A673 (cell line): ENCODE data around the gene PARD6B. TPM values are rescaled to one million over a fixed set of nuclear protein-coding genes. Genes with fewer than 3 reads are reported as not detected.

Experiments used
- BruUV-seq: library from RNA; stranded (reverse); fragments of 400-500 nt; replicated peaks from 2 replicates; lab custom pipeline; 2021; lab: Mats Ljungman, UMichigan
- CTCF ChIA-PET: fragments of 300-600 bp; sonication (Branson Sonifier 250); formaldehyde crosslinking; loops from one replicate; lab custom pipeline; 2022; ENCODE audit warnings: antibody characterized with exemption; lab: Charles Lee
- POLR2A ChIA-PET: fragments of 300-600 bp; sonication (Branson Sonifier 250); formaldehyde crosslinking; loops from one replicate; lab custom pipeline; 2022; ENCODE audit warnings: antibody characterized with exemption; ENCODE audit not compliant: low non-redundant PET; lab: Charles Lee
- DNase-seq: peaks from one replicate; pipeline ENCODE4 v3.0.0-alpha.2; 2015; ENCODE audit warnings: low spot score
- H3K27ac ChIP-seq: fragments of 200-600 bp; sonication (generic); 2 replicates; pipeline ENCODE4 v1.5.1; 2016; ENCODE audit warnings: mixed run types, low read depth, mild to moderate bottlenecking, mixed read lengths, antibody characterized with exemption, low read length; ENCODE audit not compliant: poor library complexity, severe bottlenecking
- H3K27me3 ChIP-seq: fragments of 200-600 bp; sonication (generic); replicated peaks from 2 replicates; pipeline ENCODE4 v1.6.1; 2017; ENCODE audit warnings: mixed run types, low read depth, mild to moderate bottlenecking, mixed read lengths, antibody characterized with exemption, low read length; ENCODE audit not compliant: insufficient read depth, poor library complexity
- H3K36me3 ChIP-seq: fragments of 200-600 bp; sonication (generic); 2 replicates; pipeline ENCODE4 v1.6.1; 2016; ENCODE audit warnings: mixed run types, mild to moderate bottlenecking, mixed read lengths, antibody characterized with exemption, low read length; ENCODE audit not compliant: insufficient read depth, poor library complexity, severe bottlenecking
- H3K4me1 ChIP-seq: fragments of 200-600 bp; sonication (generic); 2 replicates; pipeline ENCODE4 v1.6.1; 2017; ENCODE audit warnings: mixed run types, mild to moderate bottlenecking, mixed read lengths, antibody characterized with exemption, low read length; ENCODE audit not compliant: insufficient read depth, poor library complexity, severe bottlenecking
- H3K4me3 ChIP-seq: fragments of 200-600 bp; sonication (generic); 2 replicates; pipeline ENCODE4 v1.5.1; 2016; ENCODE audit warnings: low read depth, mixed run types, mild to moderate bottlenecking, mixed read lengths, low read length; ENCODE audit not compliant: poor library complexity, severe bottlenecking
- H3K9me3 ChIP-seq: fragments of 200-600 bp; sonication (generic); 2 replicates; pipeline ENCODE4 v1.6.1; 2016; ENCODE audit warnings: mixed run types, low read depth, mild to moderate bottlenecking, mixed read lengths, antibody characterized with exemption, low read length; ENCODE audit not compliant: poor library complexity, severe bottlenecking
- CTCF ChIP-seq: fragments of 300-800, 200-600 bp; sonication (generic); conservative IDR thresholded peaks from 2 replicates; pipeline ENCODE4 v1.5.1; 2017; ENCODE audit warnings: low read depth, mild to moderate bottlenecking, antibody characterized with exemption, low read length, moderate library complexity, mixed read lengths
- EZH2 ChIP-seq: fragments of 200-600 bp; sonication (generic); IDR thresholded peaks from 2 replicates; pipeline ENCODE4 v1.6.1; 2017; ENCODE audit warnings: borderline replicate concordance, low read depth, mild to moderate bottlenecking, mixed read lengths, antibody characterized with exemption, low read length; ENCODE audit not compliant: poor library complexity, severe bottlenecking
- intact Hi-C: fragments of 100-400 bp; cut with micrococcal nuclease; formaldehyde crosslinking; loops from one replicate; pipeline ENCODE4 v1.10.0; 2022; ENCODE audit not compliant: unreplicated experiment
- total RNA-seq: library from RNA; stranded (reverse); gene quantifications from 2 replicates; pipeline ENCODE4 v1.2.3, GENCODE V29; 2021

The PARD6B gene
- total RNA-seq, 1 experiment from 2014 or later, result 28.1 TPM

GRCh38 chr20:50720582-50720981, 10.8 kb upstream of the PARD6B start:
- ChIA-PET CTCF (interaction anchor here (0.6 kb wide), 1 partner anchor 11 kb away, joined by 4 read pairs; the partner anchor contains the start of gene PARD6B), POLR2A (interaction anchor here (0.7 kb wide), 1 partner anchor 81 kb away, joined by 17 read pairs; no protein-coding TSS in a partner anchor)
- Histone ChIP-seq H3K36me3 (no peaks in the 10 kb centered on the region), H3K27me3 (no peaks in the 10 kb centered on the region), H3K9me3 (no peaks in the 10 kb centered on the region), H3K4me1 (peaks cover 21% of the 10 kb centered on the region), H3K27ac (no peak overlapping the region), H3K4me3 (no peak overlapping the region)
- BruUV-seq, result no TSS peak
- intact Hi-C loops, result no loop called here
- no peak for TF ChIP-seq EZH2
- no peak for TF ChIP-seq CTCF
- DNase-seq, result no peak

GRCh38 chr20:50721881-50722281, 9.5 kb upstream of the PARD6B start:
- ChIA-PET POLR2A (no interaction called here), CTCF (no interaction called here)
- no peaks in the 10 kb centered on the region for H3K27me3 ChIP-seq
- peaks cover 23% of the 10 kb centered on the region for H3K4me1 ChIP-seq
- no peak overlapping the region for H3K4me3 ChIP-seq
- H3K36me3 ChIP-seq, result no peaks in the 10 kb centered on the region
- DNase-seq, result no peak
- no peaks in the 10 kb centered on the region for H3K9me3 ChIP-seq
- intact Hi-C loops, result no loop called here
- peak overlapping the region; percentile 7 for H3K27ac ChIP-seq
- TF ChIP-seq CTCF (no peak), EZH2 (no peak)
- no TSS peak for BruUV-seq

GRCh38 chr20:50722424-50723155, 8.8 kb upstream of the PARD6B start:
- TF ChIP-seq EZH2 (no peak), CTCF (no peak)
- intact Hi-C loops, result no loop called here
- peak overlapping the region; percentile 7 for H3K27ac ChIP-seq
- no peaks in the 10 kb centered on the region for H3K27me3 ChIP-seq
- ChIA-PET CTCF (no interaction called here), POLR2A (no interaction called here)
- no peaks in the 10 kb centered on the region for H3K36me3 ChIP-seq
- DNase-seq, result no peak
- no peaks in the 10 kb centered on the region for H3K9me3 ChIP-seq
- no peak overlapping the region for H3K4me3 ChIP-seq
- H3K4me1 ChIP-seq, result peaks cover 23% of the 10 kb centered on the region
- no TSS peak for BruUV-seq
